ENCODE data around the gene TMC2.

GRCh38 chr20:2604506-2604835 lies 68.1 kb downstream of the TMC2 start:
- TF ChIP-seq, protein P1, sequence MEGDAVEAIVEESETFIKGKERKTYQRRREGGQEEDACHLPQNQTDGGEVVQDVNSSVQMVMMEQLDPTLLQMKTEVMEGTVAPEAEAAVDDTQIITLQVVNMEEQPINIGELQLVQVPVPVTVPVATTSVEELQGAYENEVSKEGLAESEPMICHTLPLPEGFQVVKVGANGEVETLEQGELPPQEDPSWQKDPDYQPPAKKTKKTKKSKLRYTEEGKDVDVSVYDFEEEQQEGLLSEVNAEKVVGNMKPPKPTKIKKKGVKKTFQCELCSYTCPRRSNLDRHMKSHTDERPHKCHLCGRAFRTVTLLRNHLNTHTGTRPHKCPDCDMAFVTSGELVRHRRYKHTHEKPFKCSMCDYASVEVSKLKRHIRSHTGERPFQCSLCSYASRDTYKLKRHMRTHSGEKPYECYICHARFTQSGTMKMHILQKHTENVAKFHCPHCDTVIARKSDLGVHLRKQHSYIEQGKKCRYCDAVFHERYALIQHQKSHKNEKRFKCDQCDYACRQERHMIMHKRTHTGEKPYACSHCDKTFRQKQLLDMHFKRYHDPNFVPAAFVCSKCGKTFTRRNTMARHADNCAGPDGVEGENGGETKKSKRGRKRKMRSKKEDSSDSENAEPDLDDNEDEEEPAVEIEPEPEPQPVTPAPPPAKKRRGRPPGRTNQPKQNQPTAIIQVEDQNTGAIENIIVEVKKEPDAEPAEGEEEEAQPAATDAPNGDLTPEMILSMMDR (IDR thresholded peaks at IDR 0.05): no peak
- no peak for TF ChIP-seq POLR2A (IDR thresholded peaks at IDR 0.05)
